Testis (tissue), 2 donors: ENCODE results near the gene KDM4C.

Source experiments
- POLR2A ChIP-seq: fragments of 450-650 bp; IDR thresholded peaks from one replicate; pipeline ENCODE4 v1.6.1; 2017; ENCODE audit warnings: antibody characterized with exemption, mild to moderate bottlenecking, moderate library complexity
- TF ChIP-seq, protein P1 (sequence below), 3 experiments: fragments of 450-650 bp in 2 of 3; fragments of 200-600 bp in 1 of 3; sonication (generic) in 1 of 3; IDR thresholded peaks; one replicate each; pipeline ENCODE4 v1.5.1; 2016 to 2019; ENCODE audit warnings: antibody characterized with exemption in 3 of 3, mild to moderate bottlenecking in 2 of 3, moderate library complexity in 1 of 3

- TF ChIP-seq, protein P1, sequence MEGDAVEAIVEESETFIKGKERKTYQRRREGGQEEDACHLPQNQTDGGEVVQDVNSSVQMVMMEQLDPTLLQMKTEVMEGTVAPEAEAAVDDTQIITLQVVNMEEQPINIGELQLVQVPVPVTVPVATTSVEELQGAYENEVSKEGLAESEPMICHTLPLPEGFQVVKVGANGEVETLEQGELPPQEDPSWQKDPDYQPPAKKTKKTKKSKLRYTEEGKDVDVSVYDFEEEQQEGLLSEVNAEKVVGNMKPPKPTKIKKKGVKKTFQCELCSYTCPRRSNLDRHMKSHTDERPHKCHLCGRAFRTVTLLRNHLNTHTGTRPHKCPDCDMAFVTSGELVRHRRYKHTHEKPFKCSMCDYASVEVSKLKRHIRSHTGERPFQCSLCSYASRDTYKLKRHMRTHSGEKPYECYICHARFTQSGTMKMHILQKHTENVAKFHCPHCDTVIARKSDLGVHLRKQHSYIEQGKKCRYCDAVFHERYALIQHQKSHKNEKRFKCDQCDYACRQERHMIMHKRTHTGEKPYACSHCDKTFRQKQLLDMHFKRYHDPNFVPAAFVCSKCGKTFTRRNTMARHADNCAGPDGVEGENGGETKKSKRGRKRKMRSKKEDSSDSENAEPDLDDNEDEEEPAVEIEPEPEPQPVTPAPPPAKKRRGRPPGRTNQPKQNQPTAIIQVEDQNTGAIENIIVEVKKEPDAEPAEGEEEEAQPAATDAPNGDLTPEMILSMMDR (IDR thresholded peaks at IDR 0.05), result no peak
- no peak for TF ChIP-seq POLR2A
Measured at GRCh38 chr9:6920041-6920440, 162.3 kb downstream of the KDM4C start.
